Measurements from ENCODE around the gene TTC39B.
A peak's percentile ranks its signal among the peaks of the same experiment; 100 is the strongest.

The TTC39B gene

DNA sequence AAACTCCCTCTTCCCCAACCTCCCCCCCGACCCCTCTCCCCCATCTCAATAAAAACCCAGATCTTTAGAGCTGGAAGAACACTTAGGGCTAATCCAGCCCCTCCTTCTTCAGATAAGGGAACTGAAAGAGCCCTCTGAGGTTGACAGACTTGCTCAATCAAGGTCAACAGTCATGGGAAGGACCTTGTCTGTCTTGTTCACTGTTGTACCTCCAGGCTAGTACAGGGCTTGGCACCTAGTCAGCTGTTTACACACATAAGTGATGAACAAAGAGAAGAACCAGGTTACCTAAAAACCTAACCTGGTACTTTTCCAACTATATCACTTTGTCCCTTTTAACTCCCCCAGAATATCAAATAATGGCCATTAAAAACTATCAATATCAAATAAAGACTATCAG is 2.4 kb downstream of the TTC39B start:
- no peak overlapping the region for H3K27ac ChIP-seq (ENCODE audit: low read depth, low read length)
- peaks cover 7% of the 10 kb centered on the region; the same call in 1 of the 2 replicates for H3K27me3 ChIP-seq (ENCODE audit: control insufficient read depth, insufficient read depth, low read length)
- peaks cover 10% of the 10 kb centered on the region for H3K4me1 ChIP-seq (ENCODE audit: control insufficient read depth, insufficient read depth, low read length)
- no peaks in the 10 kb centered on the region for H3K9me3 ChIP-seq (ENCODE audit: control insufficient read depth, insufficient read depth, low read length)
- H3K4me3 ChIP-seq (ENCODE audit: low read depth, low read length) = no peak overlapping the region
- no peaks in the 10 kb centered on the region for H3K36me3 ChIP-seq (ENCODE audit: control insufficient read depth, insufficient read depth, low read length)
- no peak overlapping the region for H3K9ac ChIP-seq (ENCODE audit: low read depth, low read length)

DNA sequence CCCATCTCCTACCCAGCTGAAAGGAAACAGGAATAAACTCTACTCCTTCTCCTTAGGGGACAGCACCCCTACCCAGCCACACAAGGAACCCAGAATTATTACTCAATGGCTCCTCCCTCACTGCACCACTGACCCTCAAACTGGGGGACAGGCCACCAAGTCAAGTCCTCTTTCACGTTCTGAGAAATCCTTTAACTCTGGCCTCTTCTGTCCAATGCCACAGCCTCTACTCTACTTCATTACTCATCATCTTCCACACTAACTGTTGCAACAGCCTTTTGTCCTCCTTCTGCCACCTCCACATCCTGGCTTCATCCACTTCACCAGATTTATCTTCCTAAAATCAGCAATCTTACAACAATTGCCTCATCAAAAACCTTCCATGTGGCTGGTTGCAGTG is 6.8 kb downstream of the TTC39B start:
- peaks cover 8% of the 10 kb centered on the region for H3K4me1 ChIP-seq (ENCODE audit: control insufficient read depth, insufficient read depth, low read length)
- no peaks in the 10 kb centered on the region for H3K9me3 ChIP-seq (ENCODE audit: control insufficient read depth, insufficient read depth, low read length)
- H3K27ac ChIP-seq (ENCODE audit: low read depth, low read length) = no peak overlapping the region

DNA sequence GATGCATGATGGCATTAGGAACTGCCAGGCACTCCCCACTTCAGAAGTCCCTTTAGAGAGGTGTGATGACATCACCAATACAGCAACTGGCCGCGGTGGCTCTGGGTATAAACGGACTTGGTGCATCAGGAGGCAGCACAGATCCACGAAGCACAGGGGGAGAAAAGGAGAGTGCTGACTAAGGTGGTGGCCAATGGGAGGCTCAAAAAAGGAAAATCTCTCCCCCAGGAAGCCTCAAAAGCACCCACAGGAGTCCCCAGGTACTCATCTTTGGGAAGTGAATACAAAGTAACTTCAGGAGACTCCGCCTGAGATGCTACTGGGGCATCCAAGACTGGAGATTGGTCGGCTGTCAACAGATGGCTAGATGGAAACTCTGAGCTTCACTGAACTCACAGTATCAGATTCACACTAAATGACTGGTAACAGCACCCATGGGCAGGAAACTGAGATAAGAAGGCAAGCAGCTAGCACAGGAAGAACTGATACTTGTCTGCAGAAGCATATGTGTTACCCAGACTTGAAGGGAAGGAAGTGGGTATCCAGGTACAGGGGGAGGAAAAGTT is 7.6 kb downstream of the TTC39B start:
- Histone ChIP-seq H3K36me3 (ENCODE audit: control insufficient read depth, insufficient read depth, low read length) (no peaks in the 10 kb centered on the region), H3K27me3 (ENCODE audit: control insufficient read depth, insufficient read depth, low read length) (no peaks in the 10 kb centered on the region), H3K4me1 (ENCODE audit: control insufficient read depth, insufficient read depth, low read length) (peaks cover 8% of the 10 kb centered on the region), H3K9me3 (ENCODE audit: control insufficient read depth, insufficient read depth, low read length) (no peaks in the 10 kb centered on the region), H3K9ac (ENCODE audit: low read depth, low read length) (no peak overlapping the region), H3K4me3 (ENCODE audit: low read depth, low read length) (no peak overlapping the region), H3K27ac (ENCODE audit: low read depth, low read length) (no peak overlapping the region)

More for the DNA sequence above, 6.8 kb downstream of the TTC39B start:
- H3K4me3 ChIP-seq (ENCODE audit: low read depth, low read length) = no peak overlapping the region
- H3K36me3 ChIP-seq (ENCODE audit: control insufficient read depth, insufficient read depth, low read length) = no peaks in the 10 kb centered on the region
- H3K27me3 ChIP-seq (ENCODE audit: control insufficient read depth, insufficient read depth, low read length) = no peaks in the 10 kb centered on the region
- H3K9ac ChIP-seq (ENCODE audit: low read depth, low read length) = no peak overlapping the region

DNA sequence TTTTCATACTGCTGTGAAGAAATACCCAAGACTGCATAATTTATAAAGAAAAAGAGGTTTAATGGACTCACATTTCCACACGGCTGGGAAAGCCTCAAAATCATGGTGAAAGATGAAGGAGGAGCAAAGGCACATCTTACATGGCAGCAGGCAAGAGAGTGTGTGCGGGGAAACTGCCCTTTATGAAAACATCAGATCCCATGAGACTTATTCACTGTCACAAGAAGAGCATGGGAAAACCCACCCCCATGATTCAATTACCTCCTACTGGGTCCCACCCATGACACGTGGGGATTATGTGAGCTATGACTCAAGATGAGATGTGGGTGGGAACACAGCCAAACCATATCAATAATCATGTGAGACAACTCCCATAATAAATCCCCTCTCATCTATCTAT is 8.7 kb downstream of the TTC39B start:
- Histone ChIP-seq H3K4me1 (ENCODE audit: control insufficient read depth, insufficient read depth, low read length) (peaks cover 12% of the 10 kb centered on the region), H3K36me3 (ENCODE audit: control insufficient read depth, insufficient read depth, low read length) (no peaks in the 10 kb centered on the region), H3K9me3 (ENCODE audit: control insufficient read depth, insufficient read depth, low read length) (no peaks in the 10 kb centered on the region), H3K4me3 (ENCODE audit: low read depth, low read length) (no peak overlapping the region), H3K27me3 (ENCODE audit: control insufficient read depth, insufficient read depth, low read length) (no peaks in the 10 kb centered on the region), H3K27ac (ENCODE audit: low read depth, low read length) (no peak overlapping the region), H3K9ac (ENCODE audit: low read depth, low read length) (no peak overlapping the region)

DNA sequence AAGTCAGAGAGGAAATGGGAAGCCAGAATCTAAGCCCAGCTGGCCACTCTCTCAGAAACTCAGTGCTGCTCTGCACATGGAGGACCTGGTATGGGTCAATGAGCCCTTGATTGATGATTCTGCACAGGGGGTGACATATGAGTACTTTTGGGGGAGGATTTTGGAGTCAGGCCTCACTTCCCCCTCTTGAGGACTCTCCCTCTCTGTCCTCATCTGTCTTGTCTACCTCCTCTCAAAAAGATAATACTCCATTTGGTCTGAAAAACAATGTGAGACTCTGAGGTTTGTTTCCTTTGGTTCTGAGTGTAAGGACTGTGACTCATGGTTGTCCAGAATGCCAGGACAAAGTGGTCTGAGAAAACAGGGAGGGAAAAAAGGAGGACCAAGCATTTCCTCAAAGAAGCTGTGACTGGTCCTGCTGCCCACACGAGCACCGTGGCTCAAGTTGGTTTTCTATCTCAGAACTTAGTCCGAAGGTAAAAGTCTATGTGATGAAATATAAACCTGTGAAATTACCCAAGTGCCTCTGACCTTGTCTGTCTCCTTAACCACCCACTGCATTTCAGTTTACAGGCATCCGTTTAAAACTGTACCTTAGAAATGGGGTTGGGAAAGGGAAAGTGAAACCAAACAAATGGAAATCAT is 11.1 kb downstream of the TTC39B start:
- Histone ChIP-seq H3K27me3 (ENCODE audit: control insufficient read depth, insufficient read depth, low read length) (no peaks in the 10 kb centered on the region), H3K4me1 (ENCODE audit: control insufficient read depth, insufficient read depth, low read length) (peaks cover 24% of the 10 kb centered on the region), H3K9ac (ENCODE audit: low read depth, low read length) (no peak overlapping the region), H3K27ac (ENCODE audit: low read depth, low read length) (peak overlapping the region; percentile 11), H3K4me3 (ENCODE audit: low read depth, low read length) (no peak overlapping the region), H3K9me3 (ENCODE audit: control insufficient read depth, insufficient read depth, low read length) (no peaks in the 10 kb centered on the region), H3K36me3 (ENCODE audit: control insufficient read depth, insufficient read depth, low read length) (no peaks in the 10 kb centered on the region)

DNA sequence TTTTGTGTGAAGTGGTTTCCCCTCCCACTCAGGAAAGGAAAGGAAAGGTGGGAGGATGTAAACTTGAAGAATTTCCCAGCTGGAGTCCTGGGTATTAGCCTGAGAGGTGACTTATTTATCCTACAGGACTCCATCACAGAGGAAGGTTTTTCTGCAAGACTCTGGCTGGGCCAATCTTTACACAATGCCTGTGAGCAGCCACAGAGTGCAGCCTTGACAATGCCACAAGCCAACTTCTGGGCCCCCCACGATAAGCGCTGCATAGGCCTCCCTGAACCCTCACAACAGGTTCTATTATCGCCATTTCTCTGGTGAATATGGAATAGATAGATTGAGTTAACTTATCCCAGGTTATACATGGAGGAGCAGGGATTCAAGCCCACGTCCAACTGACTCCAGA is 12.4 kb downstream of the TTC39B start:
- no peak overlapping the region for H3K9ac ChIP-seq (ENCODE audit: low read depth, low read length)
- no peak overlapping the region for H3K4me3 ChIP-seq (ENCODE audit: low read depth, low read length)
- peak overlapping the region; percentile 38 for H3K27ac ChIP-seq (ENCODE audit: low read depth, low read length)
- no peaks in the 10 kb centered on the region for H3K36me3 ChIP-seq (ENCODE audit: control insufficient read depth, insufficient read depth, low read length)
- H3K27me3 ChIP-seq (ENCODE audit: control insufficient read depth, insufficient read depth, low read length) = no peaks in the 10 kb centered on the region
- no peaks in the 10 kb centered on the region for H3K9me3 ChIP-seq (ENCODE audit: control insufficient read depth, insufficient read depth, low read length)
- peaks cover 36% of the 10 kb centered on the region for H3K4me1 ChIP-seq (ENCODE audit: control insufficient read depth, insufficient read depth, low read length)

DNA sequence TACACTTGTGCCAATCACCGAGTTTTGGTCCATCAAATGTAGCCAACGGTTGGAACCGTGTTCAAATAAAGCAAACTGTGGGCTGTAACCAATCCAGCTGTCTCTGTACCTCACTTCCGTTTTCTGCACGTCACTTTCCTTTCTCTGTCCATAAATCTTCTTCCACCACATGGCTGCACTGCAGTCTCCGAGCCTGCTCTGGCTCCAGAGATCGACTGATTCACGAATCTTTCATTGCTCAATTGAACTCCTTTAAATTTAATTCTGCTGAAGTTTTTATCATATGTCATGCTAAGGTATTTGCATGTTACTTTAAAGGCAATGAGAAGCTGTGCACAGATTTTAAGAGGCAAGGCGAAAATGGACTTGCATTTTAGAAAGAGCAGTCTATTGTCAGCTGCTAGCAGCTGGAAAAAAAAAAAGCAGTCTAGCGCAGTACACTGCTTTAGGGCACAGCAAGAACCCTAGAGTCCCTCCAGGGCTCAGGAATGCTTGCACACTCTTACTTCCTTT is 13.2 kb downstream of the TTC39B start:
- Histone ChIP-seq H3K27ac (ENCODE audit: low read depth, low read length) (peak overlapping the region; percentile 38), H3K4me1 (ENCODE audit: control insufficient read depth, insufficient read depth, low read length) (peaks cover 41% of the 10 kb centered on the region), H3K9ac (ENCODE audit: low read depth, low read length) (no peak overlapping the region)

DNA sequence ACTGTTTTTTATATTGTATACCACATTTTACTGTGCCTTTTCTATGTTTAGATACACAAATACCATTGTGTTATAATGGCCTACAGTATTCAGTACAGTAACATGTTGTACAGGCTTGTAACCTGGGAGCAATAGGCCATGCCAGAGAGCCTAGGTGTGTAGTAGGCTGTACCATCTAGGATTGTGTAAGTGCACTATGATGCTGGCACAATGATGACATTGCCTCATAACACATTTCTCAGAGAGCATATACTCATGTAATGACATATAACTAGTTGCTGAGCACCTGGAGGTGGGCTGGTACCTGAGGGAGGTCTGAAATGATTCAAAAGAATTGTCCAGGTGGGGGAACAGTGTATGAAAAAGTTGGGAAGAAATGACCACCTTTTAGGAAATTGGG is 13.9 kb downstream of the TTC39B start:
- no peak overlapping the region for H3K27ac ChIP-seq (ENCODE audit: low read depth, low read length)
- no peaks in the 10 kb centered on the region for H3K9me3 ChIP-seq (ENCODE audit: control insufficient read depth, insufficient read depth, low read length)
- peaks cover 41% of the 10 kb centered on the region for H3K4me1 ChIP-seq (ENCODE audit: control insufficient read depth, insufficient read depth, low read length)
- no peak overlapping the region for H3K9ac ChIP-seq (ENCODE audit: low read depth, low read length)
- no peaks in the 10 kb centered on the region for H3K27me3 ChIP-seq (ENCODE audit: control insufficient read depth, insufficient read depth, low read length)
- H3K36me3 ChIP-seq (ENCODE audit: control insufficient read depth, insufficient read depth, low read length) = no peaks in the 10 kb centered on the region
- H3K4me3 ChIP-seq (ENCODE audit: low read depth, low read length) = no peak overlapping the region

More for the DNA sequence above, 13.2 kb downstream of the TTC39B start:
- H3K9me3 ChIP-seq (ENCODE audit: control insufficient read depth, insufficient read depth, low read length) = no peaks in the 10 kb centered on the region
- no peaks in the 10 kb centered on the region for H3K36me3 ChIP-seq (ENCODE audit: control insufficient read depth, insufficient read depth, low read length)
- no peak overlapping the region for H3K4me3 ChIP-seq (ENCODE audit: low read depth, low read length)
- no peaks in the 10 kb centered on the region for H3K27me3 ChIP-seq (ENCODE audit: control insufficient read depth, insufficient read depth, low read length)

DNA sequence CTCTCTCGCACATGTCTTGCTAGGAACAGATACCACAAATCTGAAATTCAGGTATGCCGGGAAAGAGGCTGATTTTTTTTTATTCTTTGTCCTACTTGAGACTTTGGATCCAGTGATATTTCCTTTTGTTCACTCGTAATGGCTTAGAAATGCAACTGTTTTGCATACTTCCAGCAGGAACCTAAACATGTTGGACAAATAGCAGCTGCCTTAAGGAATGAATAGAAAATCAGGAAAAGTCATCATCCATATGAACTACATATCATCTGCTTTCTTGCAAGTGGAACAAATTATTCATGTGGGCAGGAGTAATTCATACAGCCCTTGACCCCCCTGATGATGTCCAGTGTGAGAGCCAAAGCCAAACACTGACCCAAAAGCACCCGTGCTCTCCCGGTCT is 17.4 kb downstream of the TTC39B start:
- H3K27ac ChIP-seq (ENCODE audit: low read depth, low read length) = no peak overlapping the region
- H3K27me3 ChIP-seq (ENCODE audit: control insufficient read depth, insufficient read depth, low read length) = no peaks in the 10 kb centered on the region
- H3K9ac ChIP-seq (ENCODE audit: low read depth, low read length) = no peak overlapping the region
- H3K4me3 ChIP-seq (ENCODE audit: low read depth, low read length) = no peak overlapping the region
- no peaks in the 10 kb centered on the region for H3K9me3 ChIP-seq (ENCODE audit: control insufficient read depth, insufficient read depth, low read length)
- H3K36me3 ChIP-seq (ENCODE audit: control insufficient read depth, insufficient read depth, low read length) = no peaks in the 10 kb centered on the region
- H3K4me1 ChIP-seq (ENCODE audit: control insufficient read depth, insufficient read depth, low read length) = peaks cover 33% of the 10 kb centered on the region

DNA sequence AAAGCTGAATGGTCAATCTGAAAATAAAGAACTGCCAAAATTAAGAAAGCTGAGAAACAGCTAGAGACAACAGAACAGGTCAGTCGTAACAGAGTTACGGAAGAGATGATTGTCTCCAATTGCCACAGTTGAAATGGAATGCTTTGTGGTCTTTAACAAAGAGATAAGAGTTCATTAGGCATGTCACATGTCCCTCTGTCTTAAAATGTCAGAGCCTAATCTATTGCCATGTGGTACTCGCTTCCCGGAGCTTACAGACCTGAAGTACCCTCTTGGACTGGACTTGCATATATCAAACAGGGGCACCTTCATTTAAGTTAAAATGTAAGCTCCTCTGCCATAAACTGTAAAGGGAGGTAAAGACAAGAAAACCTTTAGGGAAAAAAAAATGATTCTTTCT is 19.7 kb downstream of the TTC39B start:
- H3K27ac ChIP-seq (ENCODE audit: low read depth, low read length) = no peak overlapping the region
- H3K4me3 ChIP-seq (ENCODE audit: low read depth, low read length) = no peak overlapping the region
- no peaks in the 10 kb centered on the region for H3K36me3 ChIP-seq (ENCODE audit: control insufficient read depth, insufficient read depth, low read length)
- H3K9ac ChIP-seq (ENCODE audit: low read depth, low read length) = no peak overlapping the region
- H3K27me3 ChIP-seq (ENCODE audit: control insufficient read depth, insufficient read depth, low read length) = no peaks in the 10 kb centered on the region
- H3K4me1 ChIP-seq (ENCODE audit: control insufficient read depth, insufficient read depth, low read length) = peaks cover 29% of the 10 kb centered on the region
- H3K9me3 ChIP-seq (ENCODE audit: control insufficient read depth, insufficient read depth, low read length) = no peaks in the 10 kb centered on the region

DNA sequence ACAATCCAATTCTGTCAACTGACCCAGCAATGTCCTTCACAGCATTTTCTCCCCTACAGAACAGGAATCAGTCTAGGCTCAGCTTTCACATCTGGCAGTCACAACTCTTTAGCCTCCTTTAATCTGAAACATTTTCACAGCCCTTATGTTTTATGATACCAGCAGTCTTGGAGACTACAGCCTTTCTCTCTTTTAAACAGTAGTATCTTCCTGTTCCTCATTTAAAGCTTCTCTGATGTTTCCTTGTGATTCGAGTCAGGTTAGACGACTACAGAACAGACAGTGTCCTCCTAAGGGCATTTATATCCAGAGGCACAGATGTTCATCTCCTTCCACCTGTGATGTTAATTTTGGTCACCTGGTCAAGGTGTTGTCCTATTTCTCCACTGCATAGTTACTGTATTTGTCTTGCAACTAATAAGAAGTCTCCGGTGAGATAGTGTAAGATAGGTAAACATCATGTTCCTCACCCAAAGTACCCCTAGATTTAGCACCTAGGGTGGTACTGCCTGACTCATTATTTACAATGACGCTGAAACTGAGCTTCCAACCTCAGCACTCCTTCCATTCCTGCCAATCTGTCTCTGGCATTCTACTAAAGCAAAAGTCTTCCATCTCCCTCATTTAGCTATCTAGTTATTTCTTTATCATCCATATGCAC is 20.7 kb downstream of the TTC39B start:
- Histone ChIP-seq H3K36me3 (ENCODE audit: control insufficient read depth, insufficient read depth, low read length) (no peaks in the 10 kb centered on the region), H3K27me3 (ENCODE audit: control insufficient read depth, insufficient read depth, low read length) (no peaks in the 10 kb centered on the region), H3K9ac (ENCODE audit: low read depth, low read length) (no peak overlapping the region), H3K4me1 (ENCODE audit: control insufficient read depth, insufficient read depth, low read length) (peaks cover 24% of the 10 kb centered on the region), H3K4me3 (ENCODE audit: low read depth, low read length) (no peak overlapping the region), H3K27ac (ENCODE audit: low read depth, low read length) (no peak overlapping the region), H3K9me3 (ENCODE audit: control insufficient read depth, insufficient read depth, low read length) (no peaks in the 10 kb centered on the region)
